Activated T-cell treated with anti-CD3 and anti-CD28 coated beads for 1 hour (primary cell): Measurements from ENCODE around the gene DENND1A.

Experiments used
- DNase-seq: peaks from one replicate; pipeline ENCODE4 v3.0.0-alpha.2; 2020; ENCODE audit warnings: low read depth

The DENND1A gene

DNA sequence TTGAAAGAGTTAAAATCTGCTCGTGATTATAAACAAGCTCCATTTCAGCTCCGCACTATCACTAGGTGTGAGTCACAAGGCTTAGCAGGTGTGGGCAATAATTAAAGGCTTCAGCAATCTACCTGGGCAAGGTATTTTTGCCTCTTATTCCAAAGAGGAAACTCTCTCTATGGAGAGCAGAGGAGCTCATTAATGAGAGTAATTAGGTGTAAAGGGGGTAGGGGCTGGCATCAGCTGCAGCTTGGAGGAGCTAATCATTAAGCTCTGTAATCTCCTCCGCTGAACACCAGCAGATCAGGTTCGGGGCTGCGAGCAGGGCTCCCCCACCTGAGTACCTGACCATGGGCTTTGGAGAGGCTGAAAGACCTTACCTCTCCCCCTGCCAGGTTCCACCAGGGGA lies 444.7 kb downstream of the DENND1A start:
- no peak for DNase-seq

DNA sequence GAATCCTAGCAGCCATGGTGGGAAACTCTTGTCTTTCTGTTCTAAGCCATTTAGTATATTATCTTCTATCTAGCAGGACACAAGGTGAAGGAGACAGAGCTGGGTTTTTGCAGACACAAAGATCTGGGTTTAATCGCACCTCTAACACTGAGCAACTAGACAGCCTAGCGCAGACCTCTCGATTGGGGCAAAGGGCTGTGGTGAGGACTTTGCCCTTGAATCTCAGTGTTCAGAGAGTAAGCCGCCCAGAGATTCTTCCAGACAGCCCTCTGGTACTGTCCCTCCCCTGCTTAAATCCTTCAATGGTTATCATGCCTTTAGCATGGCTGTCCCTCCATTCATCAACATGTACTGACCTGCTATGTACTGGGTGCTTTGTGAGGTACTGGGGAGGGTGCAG lies 445.8 kb downstream of the DENND1A start:
- no peak for DNase-seq

DNA sequence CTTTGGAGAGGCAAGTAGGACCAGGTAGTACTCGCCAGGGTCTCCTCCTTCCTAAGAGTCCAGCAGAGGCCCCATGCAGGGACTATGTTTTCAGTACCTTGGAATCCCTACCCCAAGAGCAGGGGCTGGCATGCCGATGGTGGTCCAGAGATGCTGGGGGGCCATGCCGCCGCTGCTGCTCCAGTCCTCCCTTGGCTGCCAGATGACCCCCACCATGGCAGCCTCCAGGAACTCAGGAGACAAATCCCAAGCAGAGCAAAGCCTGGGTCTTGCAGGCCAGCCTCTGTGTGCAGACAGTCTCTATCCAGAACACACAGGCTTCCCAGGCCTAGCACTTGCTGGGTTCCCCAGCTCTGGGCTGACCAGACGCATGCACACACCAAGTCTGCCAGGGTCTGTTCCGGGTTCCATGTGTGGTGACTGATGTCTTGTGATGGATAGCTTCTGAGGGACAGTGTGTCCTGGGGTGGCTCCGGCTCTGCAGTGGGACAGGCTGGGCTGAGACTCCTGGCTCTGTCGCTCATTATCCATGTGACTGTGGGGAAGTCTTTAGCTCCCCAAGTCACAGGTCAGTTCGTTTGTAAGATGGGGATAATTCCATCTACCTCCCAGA lies 446.6 kb downstream of the DENND1A start:
- no peak for DNase-seq

DNA sequence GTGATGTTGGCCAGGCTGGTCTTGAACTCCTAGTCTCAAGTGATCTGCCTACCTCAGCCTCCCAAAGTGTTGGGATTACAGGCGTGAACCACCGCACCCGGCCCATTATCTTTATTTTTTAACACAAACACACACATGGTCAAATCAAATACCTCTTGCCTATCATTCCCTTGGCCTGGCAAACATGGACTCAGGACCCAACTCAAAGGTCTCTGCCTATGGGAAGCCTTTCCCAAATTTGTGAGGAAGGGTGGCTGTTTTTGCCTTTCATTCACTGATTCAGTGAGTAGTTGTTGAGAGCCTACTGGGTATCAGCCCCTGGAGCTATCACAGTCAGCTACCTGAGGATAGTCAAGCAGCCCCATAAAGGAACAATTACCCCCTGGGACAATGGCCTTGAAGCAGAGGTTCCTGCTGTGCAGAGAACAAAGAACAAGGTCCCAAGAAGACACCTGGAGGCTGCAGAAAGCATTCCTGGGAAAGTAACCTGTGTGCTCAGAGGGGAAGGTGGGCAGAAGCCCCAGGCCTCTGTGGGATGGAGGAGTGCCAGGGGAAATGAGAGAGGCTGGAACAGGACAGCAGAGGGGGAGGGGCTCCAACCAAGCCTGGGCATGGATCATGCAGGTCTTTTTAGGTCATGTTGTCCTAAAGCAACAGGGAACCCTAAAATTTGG lies 447.5 kb downstream of the DENND1A start:
- DNase-seq = no peak

DNA sequence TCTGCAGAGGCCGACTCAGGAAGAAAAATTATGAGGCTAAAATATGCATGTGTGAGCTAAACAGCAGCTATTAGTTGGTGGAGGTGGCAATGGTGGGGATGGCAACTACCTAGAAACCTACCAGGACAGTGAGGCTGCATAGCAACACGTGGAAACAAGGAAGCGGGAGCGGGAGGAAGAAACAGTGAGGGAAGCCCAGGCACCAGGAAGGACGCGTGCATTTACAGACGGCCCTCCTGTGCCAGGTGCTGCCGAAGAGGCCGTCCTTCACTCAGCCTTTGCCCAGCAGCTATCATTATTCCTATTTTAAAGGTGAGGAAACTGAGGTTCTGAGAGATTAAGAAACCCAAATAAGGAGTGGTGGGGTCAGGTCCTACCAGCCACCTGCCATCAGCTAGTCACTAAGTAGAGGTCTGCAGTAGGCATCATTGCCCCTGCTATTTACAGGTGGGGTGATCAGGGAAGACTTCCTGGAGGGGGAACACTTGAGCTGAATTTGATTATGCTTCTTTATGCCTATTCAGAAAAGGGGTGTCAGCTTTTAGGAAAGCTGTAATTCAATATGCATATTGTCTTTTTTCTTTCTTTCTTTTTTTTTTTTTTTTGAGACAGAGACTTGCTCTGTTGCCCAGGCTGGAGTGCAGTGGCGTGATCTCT lies 448.6 kb downstream of the DENND1A start:
- no peak for DNase-seq

DNA sequence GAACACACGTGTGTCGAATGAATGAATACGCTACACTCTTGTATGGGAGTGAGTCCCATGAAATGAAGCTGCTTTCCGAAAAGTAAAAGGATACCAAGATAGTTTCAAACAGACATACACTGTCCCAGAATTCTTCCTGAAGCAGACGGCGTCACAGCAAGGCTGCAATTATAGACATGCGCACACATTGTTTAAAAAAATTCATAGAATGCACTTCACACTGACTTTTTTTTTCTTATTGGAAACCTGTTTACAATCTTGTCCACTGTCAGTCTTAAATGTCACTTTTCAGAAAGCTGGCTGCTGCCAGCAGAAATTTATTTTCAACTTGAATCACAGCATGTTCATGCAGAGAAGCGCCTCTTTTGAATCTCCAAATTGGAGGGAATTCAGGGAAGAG lies 449.1 kb downstream of the DENND1A start:
- no peak for DNase-seq

DNA sequence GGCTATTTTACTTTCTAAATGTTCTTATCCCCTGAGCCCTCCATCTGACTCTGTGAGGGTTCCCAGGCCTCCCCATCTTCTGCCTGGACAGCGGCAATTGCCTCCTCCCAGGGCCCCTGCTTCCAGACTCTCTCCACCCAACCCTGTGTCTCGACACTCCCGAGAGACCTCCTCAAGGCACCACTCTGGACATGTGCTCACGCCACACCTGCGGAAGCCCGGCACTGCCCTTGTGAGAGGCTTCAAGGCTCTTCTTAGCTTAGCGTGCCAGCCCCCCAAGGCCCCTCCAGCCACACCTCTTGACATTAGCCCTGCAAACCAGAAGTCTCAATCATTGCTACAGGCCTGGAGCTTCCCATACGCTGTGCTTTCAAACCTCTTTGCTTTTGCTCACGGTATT lies 449.8 kb downstream of the DENND1A start:
- DNase-seq = no peak

DNA sequence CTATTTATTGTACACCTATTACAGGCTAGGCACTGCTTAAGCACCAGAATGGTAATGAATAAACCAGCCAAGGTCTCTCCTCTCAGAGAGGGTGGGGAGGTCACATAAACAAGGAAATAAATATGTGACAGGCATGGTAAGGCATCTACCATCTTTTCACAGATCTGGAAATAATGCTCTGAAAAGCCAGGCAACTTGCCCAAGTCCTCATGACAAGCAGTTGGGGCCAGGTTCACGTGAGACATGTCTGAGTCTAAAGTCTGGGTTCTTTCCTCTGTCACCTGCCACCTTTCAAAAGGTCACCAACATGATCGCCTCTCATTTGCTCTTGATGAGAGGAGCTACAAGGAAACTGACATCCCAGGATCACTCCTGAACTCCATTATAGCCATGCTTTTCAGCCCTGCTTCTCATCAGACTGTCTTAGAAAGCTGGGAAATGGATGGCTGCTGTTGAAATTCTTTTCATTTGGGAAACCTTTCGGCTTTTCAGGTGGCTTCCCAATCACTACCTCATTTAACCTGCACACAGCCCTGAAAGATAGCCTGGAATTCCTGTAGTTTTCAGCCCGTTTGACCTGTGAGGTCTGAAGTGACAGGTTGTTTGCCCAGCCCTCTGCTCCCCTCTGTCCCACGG lies 450.8 kb downstream of the DENND1A start:
- DNase-seq = no peak

DNA sequence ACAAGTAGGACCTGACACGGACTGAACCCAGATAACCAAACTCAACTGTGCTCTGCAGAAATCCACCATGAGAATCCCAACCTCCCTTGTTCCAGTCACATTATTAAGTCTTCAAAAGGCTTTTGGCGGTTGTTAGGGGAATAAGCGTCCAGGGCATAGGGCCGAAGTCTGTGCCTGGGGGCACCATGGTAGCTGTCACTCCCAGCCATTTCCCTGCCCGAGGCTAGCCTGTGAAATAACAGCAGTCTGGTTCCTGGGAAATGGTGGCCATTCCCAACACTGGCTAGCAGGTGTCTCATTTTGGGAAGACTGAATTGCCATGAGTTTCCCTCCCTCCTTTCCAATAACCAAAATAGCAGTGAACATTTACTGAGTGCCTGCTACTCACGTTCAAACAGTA lies 451.8 kb downstream of the DENND1A start:
- no peak for DNase-seq

DNA sequence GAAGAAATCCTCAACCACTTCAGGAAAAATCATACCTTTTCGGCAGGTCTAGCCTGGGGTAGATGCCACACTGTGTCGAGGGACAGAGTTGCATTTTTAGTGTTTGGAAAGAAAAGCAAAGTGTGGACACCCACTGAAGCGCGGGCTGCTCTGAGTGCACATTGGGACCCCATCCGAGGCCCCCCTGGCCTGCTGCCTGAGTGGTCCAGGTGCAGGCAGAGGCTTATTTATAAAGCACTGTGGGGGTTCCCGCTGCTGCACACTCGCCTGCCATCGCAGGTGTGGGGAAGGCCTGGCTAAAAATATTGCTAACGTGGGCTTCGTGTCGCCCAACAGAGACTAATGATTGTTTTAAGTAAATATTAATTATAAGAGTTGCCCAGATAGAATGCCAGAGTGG lies 454.5 kb downstream of the DENND1A start:
- DNase-seq = no peak

DNA sequence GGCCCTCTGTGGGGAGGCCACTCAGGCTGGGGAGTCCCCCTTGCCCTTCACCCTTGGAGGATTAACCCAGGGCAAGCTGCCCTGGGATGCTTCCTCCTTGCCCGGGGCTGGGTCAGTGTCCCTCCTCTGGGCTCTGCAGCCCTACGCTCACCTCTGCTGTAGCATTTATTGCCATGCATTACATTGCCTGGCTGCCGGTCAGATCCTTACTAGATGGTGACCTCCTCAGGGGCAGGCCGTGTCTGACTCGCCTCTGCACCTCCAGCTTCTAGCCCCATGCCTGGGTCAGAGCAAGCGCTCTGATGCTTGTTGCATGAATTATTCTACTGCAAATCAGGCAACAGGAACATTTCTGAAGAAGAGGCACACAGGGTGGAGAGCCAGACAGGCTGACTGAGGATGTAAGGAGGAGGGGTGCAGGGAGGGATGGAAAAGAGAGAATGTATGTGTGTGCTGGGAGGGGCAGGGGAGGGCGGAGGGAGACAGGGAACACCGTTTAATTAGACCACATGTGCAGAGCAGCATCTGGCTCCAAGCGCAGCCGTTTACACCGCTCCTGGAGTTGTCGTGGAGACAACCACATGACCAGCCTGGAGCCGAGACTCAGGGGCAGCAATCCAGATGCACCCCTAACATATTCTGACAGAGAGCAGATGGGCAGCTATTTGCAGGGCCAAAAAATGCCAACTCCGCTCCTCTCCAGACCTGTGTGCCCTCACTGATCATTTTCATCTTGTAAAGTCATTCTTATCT lies 456.9 kb downstream of the DENND1A start:
- DNase-seq = no peak

DNA sequence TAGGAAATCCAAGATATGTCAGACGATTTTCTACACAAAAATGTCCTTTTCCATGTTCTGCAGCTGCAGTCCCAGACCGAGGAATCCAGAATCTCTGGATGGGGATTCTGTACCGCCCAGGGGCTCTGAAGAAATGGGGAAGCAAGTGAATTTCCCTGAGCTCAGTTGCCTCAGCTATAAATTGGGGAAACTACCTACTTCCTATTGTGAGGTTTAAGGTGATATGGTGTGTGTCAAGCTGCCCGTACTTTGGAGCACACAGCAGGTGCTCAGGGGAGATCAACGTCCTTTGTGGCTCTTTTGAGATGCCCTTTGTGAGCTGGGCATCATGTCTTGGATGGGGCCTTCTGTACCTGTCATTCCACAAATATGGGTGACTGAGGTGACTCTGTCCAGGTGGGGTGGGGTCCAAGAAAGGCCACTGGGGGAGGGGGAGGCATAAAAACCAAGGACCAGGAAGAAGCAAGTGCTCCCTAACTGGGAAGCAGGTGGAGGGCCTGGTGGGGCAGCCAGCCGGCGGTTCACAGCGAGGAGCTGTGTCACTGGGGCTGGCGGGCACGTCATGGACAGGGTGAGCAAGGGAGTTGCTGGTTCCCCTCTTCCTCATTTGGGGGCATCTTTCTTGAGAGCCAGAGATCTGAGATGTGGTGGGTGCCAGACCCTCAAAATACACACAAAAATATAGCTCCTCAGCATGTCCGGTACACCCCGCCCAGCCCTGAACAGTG lies 457.9 kb downstream of the DENND1A start:
- no peak for DNase-seq

DNA sequence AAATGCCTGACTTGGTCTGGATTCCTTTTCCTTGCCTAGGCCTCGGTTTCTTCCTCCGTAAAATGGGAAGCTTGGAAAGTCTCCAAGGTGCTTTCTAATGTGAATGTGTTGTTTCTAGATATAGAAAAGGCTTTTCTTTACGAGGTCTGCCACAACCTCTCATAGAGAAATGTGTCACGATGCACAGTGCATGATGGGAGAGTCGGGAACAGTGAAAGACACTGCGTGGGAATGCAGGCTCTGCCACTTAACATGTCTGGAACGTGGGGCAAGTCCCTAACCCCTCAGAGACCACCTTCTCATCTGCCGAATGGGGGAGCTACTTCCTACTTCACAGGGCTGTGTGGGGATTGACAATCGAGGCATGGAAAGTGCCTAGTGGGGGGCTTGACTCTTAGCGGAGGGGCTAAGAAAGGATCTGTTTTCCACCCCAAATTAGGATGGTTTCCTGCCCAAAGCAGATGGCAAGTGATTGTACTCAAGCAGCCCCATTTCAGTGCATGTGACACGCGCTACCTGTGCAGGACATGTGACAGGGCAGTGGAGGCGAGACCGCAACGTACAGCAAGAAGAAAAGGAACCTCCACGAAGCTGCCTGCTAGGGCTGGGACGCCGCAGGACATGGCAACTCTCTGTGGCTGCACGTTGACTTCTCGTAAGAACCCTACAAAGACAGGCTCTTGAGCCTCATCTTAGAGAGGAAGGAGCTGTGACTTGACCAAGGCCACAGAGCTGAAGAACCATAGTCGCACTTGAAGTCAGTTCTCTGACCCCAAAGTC lies 458.7 kb downstream of the DENND1A start:
- no peak for DNase-seq

DNA sequence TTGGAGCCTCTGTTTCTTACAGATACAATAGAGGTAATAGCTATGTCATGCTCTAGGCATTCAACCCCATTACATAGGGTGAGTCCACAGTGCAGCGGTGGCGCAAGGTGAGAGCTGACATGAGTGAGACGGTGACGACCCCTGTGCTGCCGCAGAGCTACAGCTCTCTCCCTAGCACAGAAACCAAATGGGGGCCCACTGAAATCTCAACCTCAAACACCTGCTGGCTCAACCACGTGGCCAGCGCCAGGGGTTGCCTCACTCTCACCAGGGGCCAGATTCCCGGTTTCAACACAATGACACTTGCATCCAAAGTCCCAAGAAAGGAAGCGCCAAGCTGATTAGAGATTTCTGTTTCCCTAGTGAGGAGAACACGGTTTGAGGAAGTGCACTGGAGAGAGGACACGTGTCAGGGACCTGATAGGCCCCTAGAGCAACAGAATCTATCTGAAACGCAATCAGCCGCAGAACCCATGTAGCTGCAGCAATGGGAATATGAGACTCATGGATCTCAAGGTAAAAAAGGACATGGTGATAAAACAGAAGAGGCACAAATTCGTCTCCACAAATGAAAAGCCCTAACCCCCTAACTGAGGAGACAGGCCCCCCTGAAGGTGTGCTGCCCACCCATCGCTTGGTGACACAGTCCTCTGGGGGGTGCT lies 459.7 kb downstream of the DENND1A start:
- no peak for DNase-seq

DNA sequence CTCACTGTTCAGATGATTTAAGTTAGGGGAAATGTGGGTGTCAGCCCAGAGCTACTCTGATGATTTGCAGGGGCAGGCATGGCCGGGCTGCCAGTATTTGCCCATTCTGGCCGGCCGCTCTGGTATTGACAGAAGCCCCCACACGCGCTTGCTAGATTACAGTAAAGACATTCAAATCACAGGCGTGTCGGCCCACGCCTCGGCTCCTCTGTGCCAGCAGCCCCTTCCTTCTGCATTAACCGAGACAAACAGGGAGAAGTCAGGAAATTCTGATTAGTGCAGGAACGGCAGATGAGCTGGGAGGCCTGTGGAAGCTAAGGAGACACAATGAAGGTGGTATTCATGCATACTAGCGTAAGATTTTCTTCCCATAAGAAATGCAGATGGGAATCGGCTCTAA lies 460.6 kb downstream of the DENND1A start:
- DNase-seq = no peak

DNA sequence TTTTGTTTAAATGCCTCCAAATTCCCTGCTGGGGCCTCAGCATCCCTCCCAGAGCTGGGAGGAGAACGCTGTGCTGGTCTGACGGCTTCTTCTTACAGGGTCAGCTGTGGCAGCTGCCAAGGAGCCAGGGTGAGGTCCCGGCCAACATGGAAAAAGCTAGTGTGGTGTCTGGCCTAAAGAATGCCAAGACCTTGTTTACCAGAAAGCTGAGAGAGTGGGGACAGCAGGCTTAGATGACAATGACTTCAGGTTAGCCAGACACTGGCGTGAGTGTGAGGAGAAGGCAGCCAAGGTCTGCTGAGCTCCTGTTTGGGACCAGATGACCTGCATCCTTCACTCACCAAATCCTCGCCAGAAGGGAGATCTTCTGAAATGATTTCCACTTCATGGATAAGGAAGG lies 461.4 kb downstream of the DENND1A start:
- no peak for DNase-seq

DNA sequence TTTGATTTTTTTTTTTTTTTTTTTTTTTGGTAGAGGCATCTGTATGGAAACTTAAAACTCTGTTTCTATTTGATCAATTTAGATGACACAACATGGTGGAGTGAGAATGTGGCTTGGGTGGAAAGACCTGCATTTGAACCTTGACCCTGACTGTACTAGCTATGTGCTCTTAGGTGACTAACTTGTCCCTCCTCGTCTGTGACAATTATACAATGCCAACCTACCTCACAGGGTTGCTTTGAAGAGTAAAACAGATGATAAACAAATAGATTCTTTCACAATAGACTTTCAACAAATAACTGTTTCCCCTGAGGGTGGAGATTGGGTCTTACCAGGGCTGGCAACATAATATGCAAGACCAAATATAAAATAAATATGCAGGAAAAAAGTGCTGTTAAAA lies 464.6 kb downstream of the DENND1A start:
- no peak for DNase-seq

DNA sequence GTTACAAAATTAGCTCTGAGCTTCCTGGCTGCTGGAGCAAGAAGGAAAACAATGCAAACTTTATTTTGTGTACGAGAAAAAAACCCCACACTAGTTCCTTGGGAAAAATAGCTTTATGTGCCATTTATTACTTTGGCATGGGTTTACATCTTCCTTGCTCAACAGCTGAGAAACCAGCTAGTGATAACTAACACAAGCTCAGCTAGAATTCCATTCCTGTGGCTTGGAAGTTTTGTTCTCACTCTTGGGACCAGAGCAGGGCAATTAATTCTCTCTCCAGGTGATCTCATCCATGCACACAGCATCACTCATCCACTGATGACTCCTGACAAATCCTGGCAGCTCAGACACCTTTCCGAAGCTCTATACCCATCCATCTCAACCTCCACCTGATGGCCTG lies 469.8 kb downstream of the DENND1A start:
- no peak for DNase-seq

DNA sequence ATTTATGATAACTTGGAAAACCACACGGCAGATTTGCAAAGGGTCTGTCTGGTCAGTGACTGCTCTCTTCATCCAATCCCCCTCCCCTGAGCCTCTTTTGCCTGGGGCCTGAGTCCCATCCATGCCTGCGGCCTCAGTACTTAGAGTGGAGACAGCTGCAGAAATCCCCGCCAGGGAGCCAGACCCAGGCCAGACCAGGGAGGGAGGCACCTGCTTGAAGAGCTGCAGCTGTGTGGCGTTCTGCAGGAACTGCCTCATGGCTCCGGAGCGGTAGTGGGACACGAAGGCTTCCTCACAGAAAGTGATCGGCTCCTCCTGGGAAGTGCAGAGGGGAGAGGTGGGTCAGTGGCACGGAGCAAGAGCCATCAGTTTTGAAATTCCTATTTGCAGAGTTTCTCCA lies 472.3 kb downstream of the DENND1A start:
- DNase-seq = no peak

DNA sequence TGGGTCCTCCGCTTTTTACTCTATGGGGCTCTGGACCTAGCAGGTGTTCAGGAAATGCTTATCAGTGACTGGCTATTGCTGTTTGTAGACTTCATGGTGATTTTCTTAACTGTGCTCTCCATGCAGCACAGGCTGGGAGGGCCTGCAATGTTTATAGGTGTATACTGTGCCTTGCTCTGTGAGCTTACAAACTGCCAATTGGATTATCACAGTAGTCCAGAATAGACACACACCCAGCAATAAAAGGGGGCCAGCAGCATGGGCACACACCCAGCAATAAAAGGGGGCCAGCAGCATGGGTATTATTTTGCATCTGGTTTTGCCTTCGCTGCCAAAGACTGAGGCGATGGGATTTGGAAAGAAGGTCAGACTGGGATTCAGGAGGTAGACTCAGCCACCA lies 473.9 kb downstream of the DENND1A start:
- no peak for DNase-seq
